HepG2 (cell line): ENCODE data around the gene MTX2. TPM values are rescaled to one million over a fixed set of nuclear protein-coding genes. Genes with fewer than 3 reads are reported as not detected.

ENCODE experiments used
- AGO2 ChIP-seq: fragments of 200-400 bp; formaldehyde crosslinking; optimal IDR thresholded peaks from 2 replicates; pipeline ENCODE3; 2017; ENCODE audit warnings: mild to moderate bottlenecking, low read depth, low read length, moderate library complexity
- GMEB2 ChIP-seq: IDR thresholded peaks from 2 replicates; pipeline ENCODE4 v1.6.1; 2016; ENCODE audit warnings: missing biosample characterization, missing genetic modification reagents, low read depth
- HNF1B ChIP-seq: sonication (generic); formaldehyde crosslinking; IDR thresholded peaks from 2 replicates; pipeline ENCODE4 v1.5.1; 2020; ENCODE audit warnings: mild to moderate bottlenecking, moderate library complexity, missing genetic modification reagents
- HOMEZ ChIP-seq: IDR thresholded peaks from 2 replicates; pipeline ENCODE4 v1.6.1; 2016; ENCODE audit warnings: low read depth
- HOXA5 ChIP-seq: sonication (generic); formaldehyde crosslinking; IDR thresholded peaks from 2 replicates; pipeline ENCODE4 v1.4.0; 2020; ENCODE audit warnings: missing genetic modification reagents
- MXD1 ChIP-seq: sonication (generic); formaldehyde crosslinking; IDR thresholded peaks from 2 replicates; pipeline ENCODE4 v1.4.0; 2020; ENCODE audit warnings: mild to moderate bottlenecking, missing genetic modification reagents
- NFRKB ChIP-seq: fragments of 450-650 bp; IDR thresholded peaks from 2 replicates; pipeline ENCODE4 v1.6.1; 2017
- PAXIP1 ChIP-seq: sonication (generic); formaldehyde crosslinking; conservative IDR thresholded peaks from 2 replicates; pipeline ENCODE4 v1.4.0; 2020; ENCODE audit warnings: mild to moderate bottlenecking, missing genetic modification reagents, moderate library complexity
- RARG ChIP-seq: sonication (generic); formaldehyde crosslinking; IDR thresholded peaks from 2 replicates; pipeline ENCODE4 v1.4.0; 2020; ENCODE audit warnings: low read depth, mild to moderate bottlenecking, missing genetic modification reagents
- RFX5 ChIP-seq: IDR thresholded peaks from 2 replicates; pipeline ENCODE4 v1.6.1; 2011; ENCODE audit warnings: low read depth, low read length, improper control_type of control experiment
- SMARCE1 ChIP-seq: fragments of 450-650 bp; IDR thresholded peaks from 2 replicates; pipeline ENCODE4 v1.6.1; 2017; ENCODE audit warnings: borderline replicate concordance
- THAP7 ChIP-seq: sonication (generic); formaldehyde crosslinking; IDR thresholded peaks from 2 replicates; pipeline ENCODE4 v1.8.1; 2023; ENCODE audit warnings: mild to moderate bottlenecking, missing genetic modification reagents
- ZBTB1 ChIP-seq: sonication (generic); formaldehyde crosslinking; IDR thresholded peaks from 2 replicates; pipeline ENCODE4 v1.4.0; 2020; ENCODE audit warnings: missing genetic modification reagents, borderline replicate concordance
- ZNF335 ChIP-seq: sonication (generic); formaldehyde crosslinking; IDR thresholded peaks from 2 replicates; pipeline ENCODE4 v1.4.0; 2020; ENCODE audit warnings: missing genetic modification reagents
- ZNF639 ChIP-seq: conservative IDR thresholded peaks from 2 replicates; pipeline ENCODE4 v1.6.1; 2018; ENCODE audit warnings: missing genetic modification reagents
- ZNF747 ChIP-seq: sonication (generic); formaldehyde crosslinking; IDR thresholded peaks from 2 replicates; pipeline ENCODE4 v1.8.1; 2023; ENCODE audit warnings: missing genetic modification reagents, mild to moderate bottlenecking, borderline replicate concordance
- ZNF777 ChIP-seq: sonication (generic); formaldehyde crosslinking; IDR thresholded peaks from 2 replicates; pipeline ENCODE4 v1.4.0; 2020; ENCODE audit warnings: missing genetic modification reagents
- ZNF790 ChIP-seq: sonication (generic); formaldehyde crosslinking; IDR thresholded peaks from 2 replicates; pipeline ENCODE4 v1.8.0; 2022; ENCODE audit warnings: missing genetic modification reagents, mild to moderate bottlenecking, borderline replicate concordance
- polyA plus RNA-seq, 8 experiments: library from polyadenylated mRNA; depleted of rRNA in 3 of 8; stranded (reverse) in 7 of 8; unstranded in 1 of 8; fragments of >200 nt; fragmentation: Illumina TruSeq in 4 of 8; extraction: Trizol in 4 of 8; gene quantifications; 2 replicates each; pipeline versions ENCODE4 v1.2.1 to v1.2.3, GENCODE V29; 2011 to 2016; ENCODE audit warnings: low read depth in 4 of 8, missing spikeins in 1 of 8, mixed read lengths in 1 of 8; ENCODE audit not compliant: insufficient read depth in 1 of 8
- total RNA-seq, 5 experiments: library from RNA; depleted of rRNA; stranded (reverse); fragments of >200 nt; fragmentation: Illumina TruSeq; extraction: Trizol; gene quantifications; 2 replicates each; pipeline ENCODE4 v1.2.3, GENCODE V29; 2016; ENCODE audit warnings: low read depth in 1 of 5

MTX2 gene
- total and polyA plus RNA-seq, 2 of the 13 experiments (the other 11 are each of a cell fraction or from before 2014, with no cell fraction given) = 58.1 to 75.7 TPM

GRCh38 chr2:176269319-176270099, at the start of gene MTX2 (continued):
- TF ChIP-seq PAXIP1 (CRISPR knock-in tag) (peak; percentile 66; the same call in 1 of the 2 replicates), NFRKB (no peak), AGO2 (peak; percentile 87), RFX5 (peak; percentile 47; the same call in 1 of the 2 replicates), HNF1B (peak; percentile 93), ZNF790 (CRISPR knock-in tag) (no peak), SMARCE1 (no peak), HOXA5 (peak; percentile 79), MXD1 (CRISPR knock-in tag) (peak; percentile 94), ZNF639 (CRISPR knock-in tag) (no peak; the same call in 1 of the 2 replicates), ZNF777 (CRISPR knock-in tag) (peak; percentile 88), GMEB2 (CRISPR knock-in tag) (peak; percentile 78), THAP7 (CRISPR knock-in tag) (peak; percentile 91; the same call in 1 of the 2 replicates), ZBTB1 (no peak), ZNF335 (CRISPR knock-in tag) (no peak; the same call in 1 of the 2 replicates), ZNF747 (peak; percentile 97), RARG (no peak), HOMEZ (CRISPR knock-in tag) (peak; percentile 59)
